CD4-positive, alpha-beta T cell (primary cell): ENCODE results near the gene AUTS2. TPM values are rescaled to one million over a fixed set of nuclear protein-coding genes. Genes with fewer than 3 reads are reported as not detected.

Experiments
- ATAC-seq: fragments of 200-7000 bp; cut with Tn5 transposase; one replicate; pipeline ENCODE4 v1.10.0; 2022; ENCODE audit warnings: mild to moderate bottlenecking; ENCODE audit not compliant: poor library complexity
- CTCF ChIA-PET: fragments of 350-600 bp; sonication (Branson Sonifier 250); formaldehyde crosslinking; loops from one replicate; lab custom pipeline; 2021; ENCODE audit warnings: antibody characterized with exemption, inconsistent platforms; lab: Charles Lee
- POLR2A ChIA-PET: fragments of 350-600 bp; sonication (Branson Sonifier 250); formaldehyde crosslinking; loops from one replicate; lab custom pipeline; 2021; ENCODE audit warnings: antibody characterized with exemption, inconsistent platforms; lab: Charles Lee
- DNase-seq, 14 experiments: peaks; one replicate each; pipeline ENCODE4 v3.0.0-alpha.2; 2013 to 2020; ENCODE audit warnings: mixed read lengths in 2 of 14
- H3K27ac ChIP-seq, 2 donors: one replicate each; pipeline versions ENCODE4 v1.5.1 to v1.7.0; 2013; ENCODE audit warnings: low read length in 2 of 2, low read depth in 1 of 2, mild to moderate bottlenecking in 1 of 2
- H3K27me3 ChIP-seq, 2 experiments: 1 replicate in 1 of 2; 2 replicates in 1 of 2; pipeline versions ENCODE4 v1.6.1 to v1.7.0; 2013; ENCODE audit warnings: low read length in 2 of 2, control low read depth in 1 of 2, mild to moderate bottlenecking in 1 of 2, moderate library complexity in 1 of 2; ENCODE audit not compliant: insufficient read depth in 2 of 2, control insufficient read depth in 1 of 2
- H3K36me3 ChIP-seq: one replicate; pipeline ENCODE4 v1.6.1; 2013; ENCODE audit warnings: low read length, control low read depth; ENCODE audit not compliant: insufficient read depth
- H3K4me1 ChIP-seq: one replicate; pipeline ENCODE4 v1.6.1; 2013; ENCODE audit warnings: low read length, control low read depth; ENCODE audit not compliant: insufficient read depth
- H3K4me3 ChIP-seq: one replicate; pipeline ENCODE4 v1.5.1; 2013; ENCODE audit warnings: mild to moderate bottlenecking, low read length, moderate library complexity
- H3K9me3 ChIP-seq, 2 experiments: 1 replicate in 1 of 2; 2 replicates in 1 of 2; pipeline versions ENCODE4 v1.6.1 to v1.7.0; 2013; ENCODE audit warnings: low read length in 2 of 2, mild to moderate bottlenecking in 2 of 2, control low read depth in 1 of 2, moderate library complexity in 1 of 2; ENCODE audit not compliant: control insufficient read depth in 1 of 2, insufficient read depth in 1 of 2
- H3K27ac Mint-ChIP-seq: one replicate; pipeline ENCODE4 v1.8.0; 2020; ENCODE audit warnings: mixed read lengths
- H3K27me3 Mint-ChIP-seq: one replicate; pipeline ENCODE4 v1.8.0; 2021; ENCODE audit warnings: mixed read lengths
- H3K36me3 Mint-ChIP-seq: one replicate; pipeline ENCODE4 v1.8.0; 2021; ENCODE audit warnings: low read depth, mixed read lengths
- H3K4me1 Mint-ChIP-seq: one replicate; pipeline ENCODE4 v1.8.0; 2021; ENCODE audit warnings: low read depth, mixed read lengths
- H3K4me3 Mint-ChIP-seq: one replicate; pipeline ENCODE4 v1.8.0; 2020; ENCODE audit warnings: mild to moderate bottlenecking, mixed read lengths
- H3K9me3 Mint-ChIP-seq: one replicate; pipeline ENCODE4 v1.8.0; 2020; ENCODE audit warnings: mixed read lengths
- intact Hi-C, 2 experiments: fragments of 100-400 bp; cut with DNase I in 1 of 2; cut with micrococcal nuclease in 1 of 2; formaldehyde crosslinking; loops; one replicate each; pipeline versions ENCODE4 v1.15.1 to v1.9.0; 2023 to 2025; cut with DNase I, micrococcal nuclease
- total RNA-seq, 174 experiments: library from RNA in 2 of 174; stranded (reverse) in 2 of 174; gene quantifications; one replicate each; pipeline ENCODE4 v1.2.3 and lab custom pipeline; 2021 to 2026
- TF ChIP-seq, protein P1 (sequence below): fragments of 200-600 bp; IDR thresholded peaks from one replicate; pipeline ENCODE4 v1.8.0; 2022; ENCODE audit warnings: antibody characterized with exemption, mild to moderate bottlenecking

AUTS2 gene
- total RNA-seq, 2 experiments from 2014 or later, result 43.6 to 47.6 TPM

DNA sequence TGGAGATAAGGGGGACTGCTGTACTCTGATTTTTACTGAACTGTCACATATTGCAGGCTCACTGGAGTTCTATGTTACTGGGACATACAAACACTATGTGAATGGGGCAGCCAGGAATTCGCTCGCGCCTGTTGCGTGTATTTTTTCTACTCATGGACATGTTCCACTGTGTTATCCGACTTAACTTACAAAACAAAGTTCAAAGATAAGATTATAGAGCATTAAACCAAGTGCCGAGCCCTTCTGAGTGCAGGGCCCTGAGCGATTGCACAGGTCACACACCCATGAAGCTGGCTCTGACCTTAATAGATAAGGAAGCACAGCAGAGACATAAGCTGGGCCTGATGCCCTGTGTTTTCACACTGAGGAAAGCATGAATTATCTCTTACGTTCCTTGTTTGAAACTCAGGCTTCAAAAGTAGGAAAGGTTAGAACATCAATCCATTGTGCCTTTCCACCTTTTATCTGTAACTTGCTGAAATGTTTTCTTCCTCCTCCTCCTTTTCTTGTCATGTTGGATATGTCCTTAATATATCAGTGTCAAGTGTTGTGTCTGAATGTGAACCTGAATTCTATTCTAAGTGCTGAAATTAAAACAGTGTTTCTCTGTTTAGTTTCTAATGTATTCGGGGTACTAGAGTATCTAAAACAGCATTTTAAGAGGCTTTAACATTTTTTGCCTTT, 273.8 kb downstream of the AUTS2 start:
- no peaks in the 10 kb centered on the region for H3K36me3 ChIP-seq
- POLR2A ChIA-PET, result no interaction called here
- no peak overlapping the region for H3K27ac ChIP-seq
- H3K36me3 Mint-ChIP-seq, result no peaks in the 10 kb centered on the region
- no peak overlapping the region for H3K4me3 Mint-ChIP-seq
- H3K9me3 ChIP-seq, result no peaks in the 10 kb centered on the region
- H3K27me3 ChIP-seq, result no peaks in the 10 kb centered on the region
- no peaks in the 10 kb centered on the region for H3K9me3 Mint-ChIP-seq
- TF ChIP-seq, protein P1, sequence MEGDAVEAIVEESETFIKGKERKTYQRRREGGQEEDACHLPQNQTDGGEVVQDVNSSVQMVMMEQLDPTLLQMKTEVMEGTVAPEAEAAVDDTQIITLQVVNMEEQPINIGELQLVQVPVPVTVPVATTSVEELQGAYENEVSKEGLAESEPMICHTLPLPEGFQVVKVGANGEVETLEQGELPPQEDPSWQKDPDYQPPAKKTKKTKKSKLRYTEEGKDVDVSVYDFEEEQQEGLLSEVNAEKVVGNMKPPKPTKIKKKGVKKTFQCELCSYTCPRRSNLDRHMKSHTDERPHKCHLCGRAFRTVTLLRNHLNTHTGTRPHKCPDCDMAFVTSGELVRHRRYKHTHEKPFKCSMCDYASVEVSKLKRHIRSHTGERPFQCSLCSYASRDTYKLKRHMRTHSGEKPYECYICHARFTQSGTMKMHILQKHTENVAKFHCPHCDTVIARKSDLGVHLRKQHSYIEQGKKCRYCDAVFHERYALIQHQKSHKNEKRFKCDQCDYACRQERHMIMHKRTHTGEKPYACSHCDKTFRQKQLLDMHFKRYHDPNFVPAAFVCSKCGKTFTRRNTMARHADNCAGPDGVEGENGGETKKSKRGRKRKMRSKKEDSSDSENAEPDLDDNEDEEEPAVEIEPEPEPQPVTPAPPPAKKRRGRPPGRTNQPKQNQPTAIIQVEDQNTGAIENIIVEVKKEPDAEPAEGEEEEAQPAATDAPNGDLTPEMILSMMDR, result no peak
- H3K4me3 ChIP-seq, result no peak overlapping the region
- ATAC-seq (no peak), DNase-seq (no peak)
- intact Hi-C loops, result no loop called here
- H3K27me3 Mint-ChIP-seq, result no peaks in the 10 kb centered on the region
- no peaks in the 10 kb centered on the region for H3K4me1 ChIP-seq
- no peaks in the 10 kb centered on the region for H3K4me1 Mint-ChIP-seq
- CTCF ChIA-PET, result no interaction called here
- no peak overlapping the region for H3K27ac Mint-ChIP-seq

DNA sequence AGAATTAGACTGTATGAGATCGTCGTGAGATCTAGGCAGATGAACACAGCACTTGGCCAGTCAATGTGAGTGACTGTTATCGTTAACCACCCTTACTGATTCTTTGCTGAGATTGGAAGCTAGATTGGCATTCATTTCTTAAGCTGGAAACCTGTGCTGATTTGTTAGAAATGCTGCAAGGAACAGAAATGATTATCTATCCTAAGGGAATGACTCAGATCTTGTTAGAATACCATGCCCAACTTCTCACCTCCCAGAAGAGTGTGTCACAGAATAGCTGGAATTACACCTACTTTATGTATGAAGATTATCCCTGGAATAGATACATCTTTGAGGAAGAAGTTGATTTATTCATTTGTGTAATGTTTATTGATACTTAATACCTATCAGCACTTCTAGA, 275.2 kb downstream of the AUTS2 start:
- ATAC-seq (no peak), DNase-seq (no peak)
- Histone ChIP-seq H3K4me1 (no peaks in the 10 kb centered on the region), H3K9me3 (no peaks in the 10 kb centered on the region), H3K27ac (no peak overlapping the region), H3K36me3 (no peaks in the 10 kb centered on the region), H3K27me3 (no peaks in the 10 kb centered on the region), H3K4me3 (no peak overlapping the region)
- Mint-ChIP-seq H3K9me3 (no peaks in the 10 kb centered on the region), H3K4me3 (no peak overlapping the region), H3K27me3 (no peaks in the 10 kb centered on the region), H3K4me1 (no peaks in the 10 kb centered on the region), H3K36me3 (no peaks in the 10 kb centered on the region), H3K27ac (no peak overlapping the region)
- TF ChIP-seq, protein P1, result no peak
- ChIA-PET CTCF (no interaction called here), POLR2A (no interaction called here)
- intact Hi-C loops, result no loop called here

DNA sequence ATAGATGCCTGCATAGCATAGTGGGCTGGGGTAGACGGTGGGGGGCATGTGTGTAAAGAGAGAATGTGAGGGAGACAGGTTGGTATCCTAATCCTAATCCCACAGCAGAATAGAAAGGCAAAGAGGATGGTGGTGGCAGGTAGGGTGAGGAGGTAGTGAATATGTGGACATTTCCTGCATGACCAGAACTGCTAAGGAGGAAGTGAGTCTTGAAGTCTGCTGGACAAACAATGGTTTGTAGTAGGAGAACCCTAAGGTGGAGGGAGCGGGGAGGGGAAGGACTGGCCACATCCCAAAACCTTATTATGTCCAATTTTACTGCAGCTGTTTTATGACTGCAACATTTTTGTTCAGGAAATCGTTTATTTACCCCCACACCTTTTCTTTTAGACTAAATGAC, 279.7 kb downstream of the AUTS2 start:
- Histone ChIP-seq H3K9me3 (no peaks in the 10 kb centered on the region), H3K4me1 (no peaks in the 10 kb centered on the region), H3K4me3 (no peak overlapping the region), H3K27ac (no peak overlapping the region), H3K36me3 (no peaks in the 10 kb centered on the region), H3K27me3 (no peaks in the 10 kb centered on the region)
- intact Hi-C loops, result no loop called here
- H3K9me3 Mint-ChIP-seq, result no peaks in the 10 kb centered on the region
- ATAC-seq (no peak), DNase-seq (no peak)
- H3K4me3 Mint-ChIP-seq, result no peak overlapping the region
- no peak overlapping the region for H3K27ac Mint-ChIP-seq
- POLR2A ChIA-PET, result no interaction called here
- CTCF ChIA-PET, result no interaction called here
- H3K36me3 Mint-ChIP-seq, result no peaks in the 10 kb centered on the region
- no peaks in the 10 kb centered on the region for H3K27me3 Mint-ChIP-seq
- H3K4me1 Mint-ChIP-seq, result no peaks in the 10 kb centered on the region
- TF ChIP-seq, protein P1, result no peak
